ENCODE results near the gene G0S2. TPM values are rescaled to one million over a fixed set of nuclear protein-coding genes. Genes with fewer than 3 reads are reported as not detected.

Gene G0S2
- polyA plus RNA-seq, 3 donors = 176 to 1,583 (median 373) TPM

- Histone ChIP-seq H3K27me3 (ENCODE audit: control insufficient read depth in 2 of 2, insufficient read depth in 2 of 2, low read length in 2 of 2) (no peaks in the 10 kb centered on the region), H3K9me3 (replicated peaks in 1 of 2; ENCODE audit: control insufficient read depth in 1 of 2, insufficient read depth in 1 of 2, low read length in 2 of 2) (no peaks in the 10 kb centered on the region), H3K36me3 (replicated peaks in 1 of 2; ENCODE audit: control insufficient read depth in 1 of 2, insufficient read depth in 2 of 2, low read length in 2 of 2) (no peaks in the 10 kb centered on the region), H3K4me1 (ENCODE audit: control insufficient read depth in 1 of 2, insufficient read depth in 2 of 2, low read length in 2 of 2) (peaks cover 18 to 20% of the 10 kb centered on the region in 2 donors), H3K27ac (ENCODE audit: low read depth in 1 of 2, low read length in 2 of 2) (no peak overlapping the region), H4K20me1 (ENCODE audit: insufficient read depth, low read length) (no peaks in the 10 kb centered on the region), H3K9ac (ENCODE audit: insufficient read depth, low read length, poor library complexity, severe bottlenecking) (no peak overlapping the region), H3K4me2 (replicated peaks; ENCODE audit: extremely low read depth, low read length, poor library complexity, severe bottlenecking) (no peak overlapping the region), H3K79me2 (ENCODE audit: insufficient read depth, low read length) (no peaks in the 10 kb centered on the region), H2AFZ (ENCODE audit: insufficient read depth, low read depth, low read length, poor library complexity, severe bottlenecking) (no peak overlapping the region), H3K4me3 (replicated peaks in 1 of 3; ENCODE audit: low read depth in 2 of 3, low read length in 3 of 3) (no peak overlapping the region)
- intact Hi-C loops (cut with micrococcal nuclease) = no loop called here
- Mint-ChIP-seq H3K36me3 (peaks cover 0 to 4% of the 10 kb centered on the region in 2 donors), H3K9me3 (peaks cover 0 to 2% (median 0%) of the 10 kb centered on the region in 7 donors), H3K4me1 (peaks cover 19% of the 10 kb centered on the region), H3K4me3 (no peak overlapping the region), H3K27me3 (ENCODE audit: low read depth in 3 of 3) (peaks cover 0 to 6% (median 0%) of the 10 kb centered on the region in 3 donors), H3K27ac (no peak overlapping the region)
- no peak for DNase-seq
- 100% methylated on average over 2 of the region's 3 CpGs for WGBS (ENCODE audit: insufficient coverage)
- TF ChIP-seq CTCF (IDR thresholded peaks at IDR 0.05) = no peak
Observed at GRCh38 chr1:209706622-209707021, 31.4 kb downstream of the G0S2 start.

GRCh38 chr1:209707308-209707707 lies 32.1 kb downstream of the G0S2 start:
- Histone ChIP-seq H3K4me2 (replicated peaks; ENCODE audit: extremely low read depth, low read length, poor library complexity, severe bottlenecking) (no peak overlapping the region), H3K9me3 (replicated peaks in 1 of 2; ENCODE audit: control insufficient read depth in 1 of 2, insufficient read depth in 1 of 2, low read length in 2 of 2) (no peaks in the 10 kb centered on the region), H3K4me3 (replicated peaks in 1 of 3; ENCODE audit: low read depth in 2 of 3, low read length in 3 of 3) (no peak overlapping the region), H3K79me2 (ENCODE audit: insufficient read depth, low read length) (no peaks in the 10 kb centered on the region), H2AFZ (ENCODE audit: insufficient read depth, low read depth, low read length, poor library complexity, severe bottlenecking) (no peak overlapping the region), H4K20me1 (ENCODE audit: insufficient read depth, low read length) (no peaks in the 10 kb centered on the region), H3K27me3 (ENCODE audit: control insufficient read depth in 2 of 2, insufficient read depth in 2 of 2, low read length in 2 of 2) (no peaks in the 10 kb centered on the region), H3K27ac (ENCODE audit: low read depth in 1 of 2, low read length in 2 of 2) (no peak overlapping the region), H3K4me1 (ENCODE audit: control insufficient read depth in 1 of 2, insufficient read depth in 2 of 2, low read length in 2 of 2) (peaks cover 18 to 20% of the 10 kb centered on the region in 2 donors), H3K36me3 (replicated peaks in 1 of 2; ENCODE audit: control insufficient read depth in 1 of 2, insufficient read depth in 2 of 2, low read length in 2 of 2) (no peaks in the 10 kb centered on the region), H3K9ac (ENCODE audit: insufficient read depth, low read length, poor library complexity, severe bottlenecking) (no peak overlapping the region)
- intact Hi-C loops (cut with micrococcal nuclease) = no loop called here
- H3K4me3 Mint-ChIP-seq = no peak overlapping the region
- no peaks in the 10 kb centered on the region for H3K9me3 Mint-ChIP-seq
- H3K36me3 Mint-ChIP-seq = peaks cover 0 to 4% of the 10 kb centered on the region in 2 donors
- TF ChIP-seq CTCF (IDR thresholded peaks at IDR 0.05) = no peak
- DNase-seq = no peak
- WGBS (ENCODE audit: insufficient coverage) = no CpG with 5 or more reads among the region's 1 CpG
- no peak overlapping the region for H3K27ac Mint-ChIP-seq
- H3K27me3 Mint-ChIP-seq (ENCODE audit: low read depth in 3 of 3) = peaks cover 0 to 6% (median 0%) of the 10 kb centered on the region in 3 donors
- peaks cover 19% of the 10 kb centered on the region for H3K4me1 Mint-ChIP-seq
